Medulla oblongata (tissue), 1 donor: ENCODE data around the gene UTP20.
"Not testable (repeated sequence)": the region's sequence is repeated elsewhere in the genome, so short reads cannot be mapped to it uniquely, and the experiment has no call there.

ENCODE experiments used
- DNase-seq: peaks from one replicate; pipeline ENCODE4 v3.0.0-alpha.2; 2015; ENCODE audit errors: extremely low spot score

UTP20 gene

GRCh38 chr12:101327051-101327450 lies 47.1 kb downstream of the UTP20 start:
- no peak for DNase-seq

- no peak for DNase-seq
Measured at GRCh38 chr12:101327546-101327945, 47.6 kb downstream of the UTP20 start.

- DNase-seq = no peak
Measured at GRCh38 chr12:101328917-101329316, 49.0 kb downstream of the UTP20 start.

- DNase-seq = no peak
Measured at GRCh38 chr12:101330631-101331030, 50.7 kb downstream of the UTP20 start.

GRCh38 chr12:101336437-101336836 lies 56.5 kb downstream of the UTP20 start:
- DNase-seq = no peak

GRCh38 chr12:101338087-101338486 lies 58.2 kb downstream of the UTP20 start:
- no peak for DNase-seq

- no peak for DNase-seq
Measured at GRCh38 chr12:101343893-101344292, 64.0 kb downstream of the UTP20 start.

- DNase-seq = no peak
Measured at GRCh38 chr12:101351682-101352081, 71.8 kb downstream of the UTP20 start.

- DNase-seq = no peak
Measured at GRCh38 chr12:101356794-101357193, 76.9 kb downstream of the UTP20 start.

GRCh38 chr12:101361455-101361854 lies 81.5 kb downstream of the UTP20 start:
- no peak for DNase-seq

GRCh38 chr12:101368016-101368415 lies 88.1 kb downstream of the UTP20 start:
- no peak for DNase-seq

- no peak for DNase-seq
Measured at GRCh38 chr12:101372431-101372830, 92.5 kb downstream of the UTP20 start.

GRCh38 chr12:101375573-101375972 lies 95.7 kb downstream of the UTP20 start:
- no peak for DNase-seq

- DNase-seq = no peak
Measured at GRCh38 chr12:101379149-101379548, 99.2 kb downstream of the UTP20 start.

GRCh38 chr12:101391181-101391580 lies 111.3 kb downstream of the UTP20 start:
- DNase-seq = not testable (repeated sequence)

GRCh38 chr12:101407049-101407435 lies 127.1 kb downstream of the UTP20 start:
- DNase-seq = no peak

- DNase-seq = peak; percentile 86
Measured at GRCh38 chr12:101407436-101408345, 127.8 kb downstream of the UTP20 start, which contains the start of gene ARL1. Gene ARL1, minus strand, starts transcription at chr12:101407772. Its CDS starts 127 bp downstream, at chr12:101407645.

GRCh38 chr12:101410169-101410568 lies 130.3 kb downstream of the UTP20 start:
- not testable (repeated sequence) for DNase-seq

- peak; percentile 77 for DNase-seq
Measured at GRCh38 chr12:101414533-101415119, 134.7 kb downstream of the UTP20 start.

- DNase-seq = no peak
Measured at GRCh38 chr12:101415228-101415627, 135.3 kb downstream of the UTP20 start.

GRCh38 chr12:101422066-101422465 lies 142.2 kb downstream of the UTP20 start:
- not testable (repeated sequence) for DNase-seq

GRCh38 chr12:101424620-101425019 lies 144.7 kb downstream of the UTP20 start:
- DNase-seq = no peak

- no peak for DNase-seq
Measured at GRCh38 chr12:101430456-101430855, 150.6 kb downstream of the UTP20 start.
